HG02938 (cell line): ENCODE measurements around the gene EPHB3.

Experiments
- ATAC-seq: cut with Tn5 transposase; IDR thresholded peaks from one replicate; pipeline ENCODE4 v1.9.1; 2021; ENCODE audit warnings: mild to moderate bottlenecking, moderate library complexity; ENCODE audit not compliant: unreplicated experiment

The EPHB3 gene

DNA sequence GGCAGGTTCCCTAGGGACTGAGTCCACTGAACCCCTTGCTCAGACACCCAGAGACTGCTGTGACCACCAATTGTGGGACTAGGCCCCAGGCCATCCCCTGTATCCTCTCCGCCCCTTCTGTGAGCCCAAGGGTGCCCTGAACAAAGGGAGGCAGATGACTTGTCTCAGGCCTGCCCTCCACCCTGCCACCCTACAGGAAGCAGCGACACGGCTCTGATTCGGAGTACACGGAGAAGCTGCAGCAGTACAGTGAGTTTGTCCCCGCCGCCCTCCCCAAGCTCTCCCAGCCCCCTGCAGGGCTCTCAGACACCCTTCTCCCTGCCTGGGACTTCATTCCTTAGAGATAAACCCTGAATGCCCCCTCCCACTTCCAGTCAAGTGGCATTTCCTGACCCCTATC, 16.6 kb downstream of the EPHB3 start:
- no peak for ATAC-seq

DNA sequence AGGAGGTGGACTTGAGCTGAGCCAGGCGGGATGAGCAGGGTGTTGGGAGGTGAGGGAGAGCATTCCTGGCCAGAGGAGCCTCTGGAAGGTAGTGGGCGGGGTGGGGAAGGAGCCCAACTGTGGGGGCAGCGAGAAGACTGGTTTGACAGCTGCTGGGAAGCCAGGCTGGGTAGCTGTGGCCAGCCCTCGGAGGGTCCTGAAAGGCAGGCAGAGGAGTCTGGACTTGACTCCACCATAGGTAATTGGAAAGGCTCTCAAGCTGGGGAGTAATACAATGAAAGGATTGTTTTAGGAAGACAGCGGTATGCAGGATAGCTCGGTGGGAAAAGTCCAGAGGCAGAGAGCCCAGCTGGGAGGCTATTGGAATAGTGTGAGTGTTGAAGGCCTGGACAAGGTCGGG, 17.2 kb downstream of the EPHB3 start:
- ATAC-seq, result no peak

DNA sequence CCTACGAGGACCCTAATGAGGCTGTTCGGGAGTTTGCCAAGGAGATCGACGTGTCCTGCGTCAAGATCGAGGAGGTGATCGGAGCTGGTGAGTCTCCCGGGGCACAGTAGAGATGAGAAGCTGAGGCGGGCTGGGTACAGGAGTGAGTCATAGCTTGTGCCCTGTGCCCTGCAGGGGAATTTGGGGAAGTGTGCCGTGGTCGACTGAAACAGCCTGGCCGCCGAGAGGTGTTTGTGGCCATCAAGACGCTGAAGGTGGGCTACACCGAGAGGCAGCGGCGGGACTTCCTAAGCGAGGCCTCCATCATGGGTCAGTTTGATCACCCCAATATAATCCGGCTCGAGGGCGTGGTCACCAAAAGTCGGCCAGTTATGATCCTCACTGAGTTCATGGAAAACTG, 17.9 kb downstream of the EPHB3 start:
- no peak for ATAC-seq

GRCh38 chr3:184580376-184580775, 18.8 kb downstream of the EPHB3 start:
- ATAC-seq, result no peak

DNA sequence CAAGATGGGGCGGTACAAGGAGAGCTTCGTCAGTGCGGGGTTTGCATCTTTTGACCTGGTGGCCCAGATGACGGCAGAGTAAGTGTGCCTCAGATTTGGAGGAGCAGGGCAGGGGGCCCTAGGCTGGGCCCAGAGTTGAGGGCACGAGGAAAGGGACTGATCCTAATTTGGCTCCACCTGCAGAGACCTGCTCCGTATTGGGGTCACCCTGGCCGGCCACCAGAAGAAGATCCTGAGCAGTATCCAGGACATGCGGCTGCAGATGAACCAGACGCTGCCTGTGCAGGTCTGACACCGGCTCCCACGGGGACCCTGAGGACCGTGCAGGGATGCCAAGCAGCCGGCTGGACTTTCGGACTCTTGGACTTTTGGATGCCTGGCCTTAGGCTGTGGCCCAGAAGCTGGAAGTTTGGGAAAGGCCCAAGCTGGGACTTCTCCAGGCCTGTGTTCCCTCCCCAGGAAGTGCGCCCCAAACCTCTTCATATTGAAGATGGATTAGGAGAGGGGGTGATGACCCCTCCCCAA, 19.8 kb downstream of the EPHB3 start:
- ATAC-seq, result no peak

GRCh38 chr3:184582646-184583577, 21.3 kb downstream of the EPHB3 start:
- ATAC-seq, result no peak

DNA sequence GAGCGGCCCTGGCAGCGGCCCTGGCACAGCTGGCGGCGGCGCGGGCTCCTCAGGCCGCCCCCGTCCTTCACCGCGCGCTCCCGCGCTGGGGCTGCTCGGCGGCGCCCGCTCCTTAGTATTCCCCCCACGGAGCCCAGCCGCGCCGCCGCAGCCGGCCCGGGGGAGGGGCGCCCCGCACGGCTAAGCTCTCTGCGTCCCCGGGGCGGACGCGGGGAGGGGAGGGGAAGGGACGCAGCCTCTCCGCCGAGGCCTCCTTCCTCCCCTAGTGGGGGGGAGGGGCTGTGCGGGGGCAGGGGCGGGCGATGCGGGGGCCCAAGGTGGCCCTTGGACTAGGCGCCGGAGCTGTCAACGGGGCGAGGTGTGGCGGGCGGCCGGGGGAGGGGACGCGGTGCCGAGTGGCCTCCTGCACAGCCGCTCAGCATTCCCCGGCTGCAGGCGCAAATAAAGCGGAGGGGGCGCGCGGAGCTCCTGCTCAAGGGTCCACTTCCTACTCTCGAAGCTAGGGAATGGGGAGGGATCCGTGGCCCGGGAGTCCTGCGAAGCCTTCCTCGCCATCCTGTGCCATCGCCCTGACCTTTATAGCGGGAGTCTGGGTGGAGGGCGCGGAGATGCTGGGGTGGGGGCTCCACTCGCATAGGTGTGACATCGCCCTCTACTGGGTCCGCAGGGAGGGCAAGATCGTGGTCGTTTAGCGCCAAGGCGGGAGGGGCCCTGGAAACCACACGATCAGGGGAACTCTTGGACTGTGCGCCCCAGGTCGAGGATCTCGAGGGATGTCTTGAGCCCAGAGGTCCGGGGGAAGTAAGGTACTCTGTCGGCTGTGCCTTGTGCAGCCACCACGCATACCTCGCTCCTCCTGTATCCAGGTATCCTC, 22.2 kb downstream of the EPHB3 start:
- no peak for ATAC-seq

- no peak for ATAC-seq
These were observed 22.9 kb downstream of the EPHB3 start for GRCh38 chr3:184584464-184584891.

DNA sequence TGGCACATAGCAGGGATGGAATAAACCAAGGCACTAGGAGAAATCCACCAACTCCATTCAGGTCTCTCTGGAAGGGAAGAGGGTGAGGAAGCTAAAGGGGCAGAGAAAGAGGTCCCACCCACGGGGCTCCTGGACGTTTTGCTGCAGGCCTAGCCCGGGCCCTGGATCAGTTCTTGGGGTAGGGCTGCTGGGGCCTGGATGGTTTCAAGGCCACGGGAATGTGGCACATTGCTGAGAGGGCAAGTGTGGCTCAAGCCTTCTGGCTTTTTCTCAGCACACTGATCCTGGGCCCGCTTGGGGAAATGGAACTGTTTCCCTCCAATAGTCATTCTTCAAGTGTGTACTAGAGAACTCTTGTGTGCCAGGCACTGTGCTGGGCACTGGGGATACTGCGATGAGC, 24.0 kb downstream of the EPHB3 start:
- ATAC-seq, result no peak

- ATAC-seq, result no peak
These were observed 25.3 kb downstream of the EPHB3 start for GRCh38 chr3:184586851-184587250.

- ATAC-seq, result no peak
These were observed 27.2 kb downstream of the EPHB3 start for GRCh38 chr3:184588776-184589175.

- ATAC-seq, result no peak
These were observed 29.2 kb downstream of the EPHB3 start for GRCh38 chr3:184590795-184591194.

GRCh38 chr3:184591789-184592188, 30.2 kb downstream of the EPHB3 start:
- ATAC-seq, result no peak

DNA sequence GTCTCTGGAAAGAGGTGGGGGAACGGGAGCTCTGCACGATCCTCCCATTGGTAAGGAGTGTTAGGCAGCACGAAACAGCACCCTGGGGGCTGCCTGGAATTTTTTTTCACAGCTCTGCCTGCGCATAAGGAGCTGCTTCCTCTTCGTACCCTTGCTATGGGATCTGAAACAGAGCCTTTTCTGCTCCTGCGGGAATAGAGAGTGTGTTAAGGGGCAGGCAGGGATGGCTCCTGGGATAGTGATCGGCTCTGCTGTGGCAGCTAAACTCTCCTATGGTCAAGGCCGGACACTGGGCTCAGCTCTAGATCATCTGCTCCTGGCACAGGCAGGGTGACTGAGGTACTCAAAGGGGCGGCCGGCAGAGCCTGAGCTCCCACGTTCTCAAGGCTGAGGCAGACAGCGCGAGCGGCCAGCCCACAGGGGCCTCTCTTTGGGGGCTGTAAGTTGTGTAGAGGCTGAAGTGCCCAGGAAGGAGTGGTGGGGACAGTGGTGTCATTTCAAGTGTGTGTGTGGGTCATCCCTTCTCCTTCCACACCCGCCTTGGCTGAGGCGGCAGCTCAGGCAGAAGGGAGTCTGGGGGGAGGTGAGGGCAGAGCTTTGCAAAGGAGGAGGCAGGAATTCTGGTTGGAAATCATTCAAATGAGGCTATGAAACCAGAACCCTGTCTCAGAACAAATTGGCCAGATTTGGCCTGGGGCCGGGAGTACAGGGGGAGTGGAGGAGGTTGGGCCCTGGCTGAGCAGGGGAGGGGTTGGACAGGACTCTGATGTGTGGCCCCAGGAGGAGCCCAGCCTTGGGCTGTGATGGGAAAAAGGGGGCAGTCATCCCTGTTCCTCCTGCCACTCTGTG, 31.0 kb downstream of the EPHB3 start:
- no peak for ATAC-seq

DNA sequence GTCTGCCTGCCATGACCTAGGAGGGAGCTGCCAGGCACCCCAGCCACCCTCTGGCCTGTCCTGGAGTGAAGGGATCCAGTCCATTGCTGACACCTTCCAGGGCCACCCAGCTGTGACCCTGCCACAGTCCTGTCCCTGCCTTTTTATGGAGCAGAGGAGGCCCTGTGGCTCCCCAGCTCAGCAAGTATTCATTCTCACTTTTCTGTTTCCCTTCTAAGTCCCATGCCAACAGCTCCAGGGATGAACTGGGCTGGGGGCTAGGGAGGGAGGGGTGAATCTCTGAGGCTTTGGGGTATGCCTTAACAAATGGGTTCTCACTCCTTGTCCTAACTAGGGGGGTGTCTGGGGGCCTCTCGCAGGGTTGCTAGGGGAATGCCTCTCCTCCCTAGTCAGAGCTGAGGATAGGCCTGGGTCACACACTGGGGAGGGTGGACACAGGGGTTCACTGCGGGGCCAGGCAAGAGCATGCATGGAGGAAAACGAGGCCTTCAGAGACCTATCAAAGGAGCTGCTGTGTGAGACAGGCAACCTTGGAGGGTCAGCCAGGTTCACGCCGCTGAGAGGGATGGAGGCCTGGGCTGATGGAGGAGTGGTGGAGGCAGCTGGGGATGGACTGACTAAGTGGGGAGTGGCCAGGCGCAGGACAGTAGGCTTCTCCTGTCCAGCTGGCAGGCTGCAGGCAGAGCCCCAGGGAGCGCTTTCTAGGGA, 31.8 kb downstream of the EPHB3 start:
- ATAC-seq, result no peak

- ATAC-seq, result no peak
These were observed 32.3 kb downstream of the EPHB3 start for GRCh38 chr3:184593928-184594303.

- no peak for ATAC-seq
These were observed 32.9 kb downstream of the EPHB3 start for GRCh38 chr3:184594371-184595001.

- no peak for ATAC-seq
These were observed 34.1 kb downstream of the EPHB3 start for GRCh38 chr3:184595726-184596125.

GRCh38 chr3:184596233-184596632, 34.6 kb downstream of the EPHB3 start:
- ATAC-seq, result no peak
